Activated T-helper 2 cell treated with anti-CD3 and anti-CD28 coated beads, Interferon-gamma antibody, Interleukin-2, Interleukin-4, amounts not matched to agents 10 μg/mL and 5 μg/mL and 100 μg/mL, durations not matched to agents 14 hours and 24 hours and 36 hours (primary cell): ENCODE measurements around the gene PUS10. TPM values are rescaled to one million over a fixed set of nuclear protein-coding genes. Genes with fewer than 3 reads are reported as not detected.

Source experiments
- DNase-seq: peaks from one replicate; pipeline ENCODE4 v3.0.0; 2021; ENCODE audit warnings: low spot score
- H3K27ac Mint-ChIP-seq: one replicate; pipeline ENCODE4 v1.8.0; 2021; ENCODE audit warnings: mixed read lengths
- H3K27me3 Mint-ChIP-seq: one replicate; pipeline ENCODE4 v1.8.0; 2021; ENCODE audit warnings: low read depth, mixed read lengths
- H3K36me3 Mint-ChIP-seq: one replicate; pipeline ENCODE4 v1.8.0; 2021; ENCODE audit warnings: low read depth, mixed read lengths
- H3K4me1 Mint-ChIP-seq: one replicate; pipeline ENCODE4 v1.8.0; 2021; ENCODE audit warnings: low read depth, mixed read lengths
- H3K4me3 Mint-ChIP-seq: one replicate; pipeline ENCODE4 v1.8.0; 2021; ENCODE audit warnings: low read depth, mild to moderate bottlenecking, moderate library complexity, mixed read lengths
- H3K9me3 Mint-ChIP-seq: one replicate; pipeline ENCODE4 v1.8.0; 2021; ENCODE audit warnings: mixed read lengths
- intact Hi-C: fragments of 100-400 bp; cut with micrococcal nuclease; formaldehyde crosslinking; loops from one replicate; pipeline ENCODE4 v1.15.1; 2023
- total RNA-seq: library from RNA; stranded (reverse); gene quantifications from 2 replicates; pipeline ENCODE4 v1.2.3, GENCODE V29; 2022

Gene PUS10
- total RNA-seq, 1 donor from 2014 or later, result 7.4 TPM

GRCh38 chr2:60976875-60977561 is 41.0 kb downstream of the PUS10 start:
- peaks cover 28% of the 10 kb centered on the region for H3K4me1 Mint-ChIP-seq
- H3K27ac Mint-ChIP-seq, result peak overlapping the region; percentile 23
- no peaks in the 10 kb centered on the region for H3K27me3 Mint-ChIP-seq
- intact Hi-C loops, result loop anchor here (1.0 to 5.0 kb wide), 3 partner anchors 80 to 159 kb away; no protein-coding TSS in a partner anchor
- no peaks in the 10 kb centered on the region for H3K9me3 Mint-ChIP-seq
- H3K4me3 Mint-ChIP-seq, result no peak overlapping the region
- DNase-seq, result no peak
- H3K36me3 Mint-ChIP-seq, result no peaks in the 10 kb centered on the region

- no peaks in the 10 kb centered on the region for H3K27me3 Mint-ChIP-seq
- no peaks in the 10 kb centered on the region for H3K36me3 Mint-ChIP-seq
- H3K4me1 Mint-ChIP-seq, result peaks cover 30% of the 10 kb centered on the region
- H3K4me3 Mint-ChIP-seq, result no peak overlapping the region
- no peaks in the 10 kb centered on the region for H3K9me3 Mint-ChIP-seq
- no peak for DNase-seq
- no peak overlapping the region for H3K27ac Mint-ChIP-seq
- intact Hi-C loops, result loop anchor here (5.0 kb wide), 1 partner anchor 79 kb away; no protein-coding TSS in a partner anchor
These were observed 41.7 kb downstream of the PUS10 start for GRCh38 chr2:60976256-60976850.

- intact Hi-C loops, result loop anchor here (5.0 kb wide), 1 partner anchor 77 kb away; no protein-coding TSS in a partner anchor
- no peak overlapping the region for H3K27ac Mint-ChIP-seq
- H3K9me3 Mint-ChIP-seq, result no peaks in the 10 kb centered on the region
- DNase-seq, result no peak
- H3K36me3 Mint-ChIP-seq, result no peaks in the 10 kb centered on the region
- no peak overlapping the region for H3K4me3 Mint-ChIP-seq
- H3K4me1 Mint-ChIP-seq, result peaks cover 25% of the 10 kb centered on the region
- H3K27me3 Mint-ChIP-seq, result no peaks in the 10 kb centered on the region
These were observed 43.4 kb downstream of the PUS10 start for GRCh38 chr2:60974652-60975051.

DNA sequence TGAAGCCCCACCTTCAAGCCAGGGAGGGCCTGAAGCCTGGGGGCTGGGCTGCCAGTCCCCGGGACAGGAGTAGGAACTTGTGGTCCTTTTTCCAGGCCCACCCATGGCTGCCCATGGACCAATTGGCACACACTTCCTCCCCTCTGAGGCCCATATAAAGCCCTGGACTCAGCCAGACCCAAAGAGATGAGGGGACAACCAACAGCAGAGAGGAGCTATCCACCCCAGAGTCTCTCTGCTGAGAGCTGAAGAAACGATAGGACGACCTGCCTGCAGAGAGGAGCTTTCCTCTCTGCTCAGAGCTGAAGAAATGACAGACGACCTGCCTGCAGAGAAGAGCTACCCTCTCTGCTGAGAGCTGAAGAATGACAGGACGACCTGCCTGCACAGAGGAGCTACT is 44.4 kb downstream of the PUS10 start:
- Mint-ChIP-seq H3K4me1 (peaks cover 22% of the 10 kb centered on the region), H3K27ac (no peak overlapping the region), H3K9me3 (no peaks in the 10 kb centered on the region), H3K27me3 (no peaks in the 10 kb centered on the region), H3K36me3 (no peaks in the 10 kb centered on the region), H3K4me3 (no peak overlapping the region)
- no peak for DNase-seq
- intact Hi-C loops, result no loop called here

DNA sequence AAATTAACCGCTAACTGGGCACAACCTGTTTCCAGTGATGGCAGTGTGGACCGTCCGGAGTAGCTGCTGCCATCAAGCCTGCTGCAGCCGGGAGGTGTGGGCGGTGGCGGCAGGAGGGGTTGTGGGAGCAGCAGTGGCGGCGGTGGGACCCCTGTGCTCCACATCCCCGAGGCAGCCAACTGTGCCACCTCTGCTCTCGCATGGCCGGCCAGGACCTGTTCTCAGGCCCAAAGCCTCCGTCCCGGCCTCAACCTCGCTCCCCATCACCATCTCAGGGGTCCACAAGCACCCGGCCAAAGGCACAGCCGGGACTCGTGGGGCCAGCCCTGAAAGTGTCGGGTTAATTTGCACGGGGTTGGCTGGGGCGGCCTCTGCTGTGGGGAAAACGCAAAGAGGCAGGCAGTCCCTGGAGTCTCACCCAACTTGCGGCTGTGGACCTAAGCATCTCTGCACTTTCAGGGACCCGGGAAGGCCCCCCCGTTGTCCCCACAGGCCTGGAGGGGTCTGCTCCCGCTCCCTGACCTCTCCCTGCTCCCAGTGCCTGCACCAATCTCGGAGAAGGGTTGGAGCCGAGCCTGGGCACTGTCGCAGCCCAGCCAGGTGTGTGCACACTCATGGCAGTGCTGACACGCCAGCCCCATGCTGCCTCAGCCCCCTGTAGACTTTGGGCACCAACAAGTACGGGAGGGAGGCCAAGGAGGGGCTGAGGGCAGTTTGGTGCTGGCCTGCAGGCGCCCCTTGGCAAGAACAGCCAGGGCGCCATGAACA is 45.0 kb downstream of the PUS10 start:
- intact Hi-C loops, result no loop called here
- H3K4me3 Mint-ChIP-seq, result no peak overlapping the region
- H3K4me1 Mint-ChIP-seq, result peaks cover 22% of the 10 kb centered on the region
- no peaks in the 10 kb centered on the region for H3K36me3 Mint-ChIP-seq
- no peak overlapping the region for H3K27ac Mint-ChIP-seq
- no peak for DNase-seq
- no peaks in the 10 kb centered on the region for H3K27me3 Mint-ChIP-seq
- no peaks in the 10 kb centered on the region for H3K9me3 Mint-ChIP-seq

DNA sequence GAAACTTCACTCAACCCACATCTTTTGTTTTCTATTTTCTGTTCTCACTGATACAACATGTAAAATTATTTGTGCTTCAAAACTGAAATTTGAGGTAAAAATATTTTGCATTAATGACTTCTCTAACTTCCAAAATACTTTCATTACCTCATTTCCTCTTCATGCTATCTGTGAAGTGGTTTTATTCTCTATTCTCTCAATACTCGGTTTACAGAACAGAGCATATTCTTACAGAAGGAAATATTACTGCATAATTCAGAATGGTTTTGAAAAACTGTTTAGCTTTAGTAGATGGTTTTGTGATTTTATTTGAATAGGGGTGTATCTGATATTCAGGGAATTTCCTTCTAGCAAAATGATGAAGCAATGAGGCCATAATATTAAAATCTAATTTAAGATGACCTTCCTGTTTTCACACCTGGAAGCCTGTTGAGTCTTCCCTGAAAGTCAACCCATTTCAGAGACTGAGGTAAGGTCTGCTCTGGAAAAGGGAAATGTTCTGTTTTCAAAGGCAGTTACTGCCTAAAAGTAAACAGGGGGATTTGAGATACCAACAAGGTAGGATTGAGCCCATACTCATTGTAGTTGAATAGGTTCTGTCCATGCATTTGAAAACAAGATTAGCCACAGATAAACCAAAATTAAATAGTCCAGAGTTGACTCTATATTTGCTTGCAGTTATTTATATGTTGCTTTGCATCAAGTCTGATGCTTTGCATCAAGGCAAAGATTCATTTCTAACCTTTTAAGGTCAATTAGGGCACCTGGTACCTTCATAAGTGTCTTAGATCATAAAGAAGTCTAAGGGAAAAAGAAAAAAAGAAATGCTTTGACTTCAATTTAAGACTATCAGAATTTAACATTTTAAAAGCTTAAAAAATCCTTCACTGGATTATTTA is 51.3 kb downstream of the PUS10 start:
- Mint-ChIP-seq H3K36me3 (peaks cover 28% of the 10 kb centered on the region), H3K27ac (peak overlapping the region; percentile 9), H3K4me3 (no peak overlapping the region), H3K4me1 (peaks cover 31% of the 10 kb centered on the region), H3K9me3 (peaks cover 4% of the 10 kb centered on the region), H3K27me3 (no peaks in the 10 kb centered on the region)
- DNase-seq, result no peak
- intact Hi-C loops, result no loop called here

DNA sequence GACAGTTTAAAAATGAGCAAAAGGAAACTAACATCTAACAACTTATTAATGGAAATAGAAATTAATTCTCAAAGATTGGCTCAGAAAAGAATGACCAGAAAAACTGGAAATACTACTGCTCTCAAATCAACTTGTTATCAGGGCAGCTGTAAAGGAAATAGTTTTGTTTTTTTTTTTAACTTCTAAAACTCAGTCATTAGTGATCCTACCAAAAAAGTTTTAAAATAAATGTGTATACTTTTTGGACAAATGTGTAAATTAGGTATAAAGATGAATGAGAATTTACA is 52.6 kb downstream of the PUS10 start:
- peaks cover 28% of the 10 kb centered on the region for H3K36me3 Mint-ChIP-seq
- peaks cover 4% of the 10 kb centered on the region for H3K9me3 Mint-ChIP-seq
- peaks cover 26% of the 10 kb centered on the region for H3K4me1 Mint-ChIP-seq
- H3K4me3 Mint-ChIP-seq, result no peak overlapping the region
- H3K27ac Mint-ChIP-seq, result peak overlapping the region; percentile 69
- no peaks in the 10 kb centered on the region for H3K27me3 Mint-ChIP-seq
- intact Hi-C loops, result no loop called here
- DNase-seq, result no peak

- Mint-ChIP-seq H3K9me3 (peaks cover 4% of the 10 kb centered on the region), H3K27me3 (no peaks in the 10 kb centered on the region), H3K36me3 (peaks cover 28% of the 10 kb centered on the region), H3K27ac (peak overlapping the region; percentile 69), H3K4me1 (peaks cover 26% of the 10 kb centered on the region), H3K4me3 (no peak overlapping the region)
- DNase-seq, result no peak
- intact Hi-C loops, result no loop called here
These were observed 53.2 kb downstream of the PUS10 start for GRCh38 chr2:60964651-60965498.

- Mint-ChIP-seq H3K4me3 (no peak overlapping the region), H3K9me3 (peaks cover 4% of the 10 kb centered on the region), H3K27me3 (no peaks in the 10 kb centered on the region)
These were observed 54.9 kb downstream of the PUS10 start for GRCh38 chr2:60963190-60963589.

GRCh38 chr2:60962528-60962927 is 55.5 kb downstream of the PUS10 start:
- DNase-seq, result no peak
- Mint-ChIP-seq H3K27ac (no peak overlapping the region), H3K4me1 (peaks cover 24% of the 10 kb centered on the region), H3K4me3 (no peak overlapping the region), H3K9me3 (peaks cover 4% of the 10 kb centered on the region), H3K36me3 (peaks cover 30% of the 10 kb centered on the region), H3K27me3 (no peaks in the 10 kb centered on the region)
- intact Hi-C loops, result no loop called here

More at GRCh38 chr2:60963190-60963589, 54.9 kb downstream of the PUS10 start:
- Mint-ChIP-seq H3K36me3 (peaks cover 30% of the 10 kb centered on the region), H3K4me1 (peaks cover 26% of the 10 kb centered on the region), H3K27ac (no peak overlapping the region)
- no peak for DNase-seq
- intact Hi-C loops, result no loop called here

DNA sequence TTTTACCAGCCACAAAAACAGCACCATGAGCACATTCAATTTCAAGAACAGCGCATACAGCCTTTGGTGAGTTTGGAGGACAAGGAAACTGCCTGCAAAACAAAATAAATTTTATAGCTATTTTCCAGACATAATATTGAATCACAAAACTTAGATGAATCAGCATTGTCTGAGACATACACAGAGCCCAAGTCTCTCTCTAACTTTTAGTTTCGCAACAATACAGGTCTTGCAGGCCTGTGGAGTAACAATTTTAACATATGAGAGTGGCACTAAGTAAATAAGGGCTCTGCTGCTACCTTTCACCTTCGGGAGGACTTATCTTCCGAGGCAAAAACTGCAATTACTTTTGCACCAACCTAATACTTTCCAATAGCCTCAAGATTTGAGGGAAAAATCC is 56.6 kb downstream of the PUS10 start:
- Mint-ChIP-seq H3K36me3 (peaks cover 24% of the 10 kb centered on the region), H3K9me3 (peaks cover 4% of the 10 kb centered on the region), H3K4me3 (no peak overlapping the region), H3K27ac (no peak overlapping the region), H3K27me3 (no peaks in the 10 kb centered on the region), H3K4me1 (peaks cover 18% of the 10 kb centered on the region)
- intact Hi-C loops, result no loop called here
- DNase-seq, result no peak

GRCh38 chr2:60960706-60961105 is 57.3 kb downstream of the PUS10 start:
- no peak overlapping the region for H3K4me3 Mint-ChIP-seq
- H3K9me3 Mint-ChIP-seq, result peaks cover 4% of the 10 kb centered on the region
- peaks cover 22% of the 10 kb centered on the region for H3K36me3 Mint-ChIP-seq
- H3K4me1 Mint-ChIP-seq, result peaks cover 14% of the 10 kb centered on the region
- H3K27ac Mint-ChIP-seq, result no peak overlapping the region
- intact Hi-C loops, result no loop called here
- no peaks in the 10 kb centered on the region for H3K27me3 Mint-ChIP-seq
- no peak for DNase-seq
